HEK293T (cell line): ENCODE results near the gene AIRE.

Source experiments
- BHLHE40 ChIP-seq: fragments of 450-650 bp; IDR thresholded peaks from 2 replicates; pipeline ENCODE4 v1.6.1; 2016; ENCODE audit warnings: mild to moderate bottlenecking, moderate library complexity, borderline replicate concordance
- ELF4 ChIP-seq: fragments of 450-650 bp; IDR thresholded peaks from 2 replicates; pipeline ENCODE4 v1.6.1; 2017; ENCODE audit warnings: antibody characterized with exemption
- FOXK2 ChIP-seq: fragments of 450-650 bp; IDR thresholded peaks from 2 replicates; pipeline ENCODE4 v1.6.1; 2016; ENCODE audit warnings: mild to moderate bottlenecking
- L3MBTL2 ChIP-seq: fragments of 450-650 bp; conservative IDR thresholded peaks from 2 replicates; pipeline ENCODE4 v1.6.1; 2016; ENCODE audit warnings: mild to moderate bottlenecking
- PKNOX1 ChIP-seq: fragments of 450-650 bp; IDR thresholded peaks from 2 replicates; pipeline ENCODE4 v1.6.1; 2016
- SP1 ChIP-seq: fragments of 450-650 bp; IDR thresholded peaks from 2 replicates; pipeline ENCODE4 v1.6.1; 2017
- SUZ12 ChIP-seq: fragments of 450-650 bp; IDR thresholded peaks from 2 replicates; pipeline ENCODE4 v1.6.1; 2016; ENCODE audit warnings: mild to moderate bottlenecking

- TF ChIP-seq ELF4 (no peak), BHLHE40 (no peak), SP1 (no peak), L3MBTL2 (no peak), PKNOX1 (no peak), SUZ12 (no peak), FOXK2 (no peak)
Observed at GRCh38 chr21:44292812-44293195, 7.1 kb downstream of the AIRE start.
